K562 (cell line): ENCODE results near the gene E2F2. TPM values are rescaled to one million over a fixed set of nuclear protein-coding genes. Genes with fewer than 3 reads are reported as not detected.
A peak's percentile ranks its signal among the peaks of the same experiment; 100 is the strongest.

Source experiments
- FIP1L1 ChIP-seq: fragments of 200-400 bp; formaldehyde crosslinking; IDR thresholded peaks from 2 replicates; pipeline ENCODE4 v1.6.1; 2018; ENCODE audit warnings: mild to moderate bottlenecking, low read depth, low read length; ENCODE audit not compliant: poor library complexity, severe bottlenecking
- GATA2 ChIP-seq: sonication (generic); formaldehyde crosslinking; IDR thresholded peaks from 2 replicates; pipeline ENCODE4 v1.4.0; 2020; ENCODE audit warnings: mild to moderate bottlenecking, missing genetic modification reagents
- LCOR ChIP-seq: sonication (generic); formaldehyde crosslinking; IDR thresholded peaks from 2 replicates; pipeline ENCODE4 v1.8.0; 2022; ENCODE audit warnings: mild to moderate bottlenecking, missing genetic modification reagents
- MAX ChIP-seq: sonication (generic); formaldehyde crosslinking; IDR thresholded peaks from 2 replicates; pipeline ENCODE4 v1.9.0; 2022; ENCODE audit warnings: mild to moderate bottlenecking, missing genetic modification reagents
- MCM7 ChIP-seq, 2 experiments: fragments of 450-650 bp; IDR thresholded peaks; 2 replicates each; pipeline ENCODE4 v1.6.1; 2016 to 2018
- NR2C1 ChIP-seq, 2 experiments: fragments of 450-650 bp; IDR thresholded peaks; 2 replicates each; pipeline ENCODE4 v1.6.1; 2017; ENCODE audit warnings: mild to moderate bottlenecking in 2 of 2, antibody characterized with exemption in 1 of 2, inconsistent platforms in 1 of 2, missing compliant biosample characterization in 1 of 2, missing genetic modification characterization in 1 of 2
- PBX2 ChIP-seq, 2 experiments: IDR thresholded peaks in 1 of 2; conservative IDR thresholded peaks in 1 of 2; 2 replicates each; pipeline ENCODE4 v1.6.1; 2016; ENCODE audit warnings: low read depth in 2 of 2, mild to moderate bottlenecking in 1 of 2, missing compliant biosample characterization in 1 of 2, missing genetic modification characterization in 1 of 2, moderate library complexity in 1 of 2
- PHF20 ChIP-seq: fragments of 450-650 bp; IDR thresholded peaks from 2 replicates; pipeline ENCODE4 v1.6.1; 2018; ENCODE audit not compliant: partially characterized antibody
- TBP ChIP-seq: optimal IDR thresholded peaks from 2 replicates; pipeline ENCODE3; 2011; ENCODE audit warnings: low read depth, low read length, improper control_type of control experiment
- TRIM24 ChIP-seq, 2 experiments: fragments of 450-650 bp; IDR thresholded peaks; 2 replicates each; pipeline ENCODE4 v1.6.1; 2016
- ZBTB40 ChIP-seq, 2 experiments: fragments of 450-650 bp in 1 of 2; sonication (generic) in 1 of 2; formaldehyde crosslinking in 1 of 2; IDR thresholded peaks; 2 replicates each; pipeline versions ENCODE4 v1.7.1 to v1.9.0; 2016 to 2022; ENCODE audit warnings: inconsistent platforms in 1 of 2, mild to moderate bottlenecking in 1 of 2, missing genetic modification reagents in 1 of 2
- ZFP1 ChIP-seq: fragments of 450-650 bp; formaldehyde crosslinking; IDR thresholded peaks from 2 replicates; pipeline ENCODE4 v1.4.0; 2020; ENCODE audit warnings: mild to moderate bottlenecking, mixed read lengths
- ZFP36 ChIP-seq: fragments of 150-350 bp; IDR thresholded peaks from 2 replicates; pipeline ENCODE4 v1.6.1; 2018; ENCODE audit warnings: low read length, low read depth; ENCODE audit not compliant: partially characterized antibody
- ZNF561 ChIP-seq: fragments of 450-650 bp; formaldehyde crosslinking; conservative IDR thresholded peaks from 2 replicates; pipeline ENCODE4 v1.4.0; 2020; ENCODE audit warnings: mild to moderate bottlenecking, moderate library complexity
- ZNF77 ChIP-seq: fragments of 250-450 bp; sonication (Bioruptor Pico); IDR thresholded peaks from 2 replicates; pipeline ENCODE4 v1.5.0; 2020
- polyA plus RNA-seq, 8 experiments: library from polyadenylated mRNA; depleted of rRNA in 4 of 8; stranded (reverse) in 5 of 8; unstranded in 3 of 8; fragments of >200 nt; fragmentation: Nextera tagmentation in 2 of 8; fragmentation: Illumina TruSeq in 1 of 8; extraction: Ambion mirVana in 2 of 8; extraction: Trizol in 1 of 8; gene quantifications; 2 replicates each; pipeline versions ENCODE4 v1.2.1 to v1.2.3, GENCODE V29; 2011 to 2014; ENCODE audit warnings: inconsistent platforms in 1 of 8, missing spikeins in 1 of 8
- total RNA-seq, 7 experiments: library from RNA; depleted of rRNA in 6 of 7; stranded (reverse); fragments of >200 nt in 6 of 7; fragmentation: Illumina TruSeq in 2 of 7; extraction: Trizol in 2 of 7; gene quantifications; 2 replicates each; pipeline versions ENCODE4 v1.2.1 to v1.2.3, GENCODE V29; 2011 to 2021; ENCODE audit warnings: low replicate concordance in 1 of 7

E2F2 gene
- total and polyA plus RNA-seq, 9 of the 15 experiments (the other 6 are each of a cell fraction or from before 2014, with no cell fraction given) = 3.1 to 25.3 (median 11.4) TPM

- TF ChIP-seq ZNF77 (no peak), ZBTB40 (IDR thresholded peaks at IDR 0.05) (0 out of 2 replicates have a peak, but pooled peaks have one; percentile 61), ZBTB40 (CRISPR knock-in tag; IDR thresholded peaks at IDR 0.05) (no peak), MAX (CRISPR knock-in tag) (peak; percentile 83), MCM7 (IDR thresholded peaks at IDR 0.05) (no peak), PHF20 (peak; percentile 55), ZNF561 (CRISPR knock-in tag) (no peak), PBX2 (CRISPR knock-in tag; IDR thresholded peaks at IDR 0.05; ENCODE audit: low read depth) (no peak), PBX2 (tag; conservative IDR thresholded peaks at IDR 0.05; ENCODE audit: low read depth) (no peak), GATA2 (no peak), LCOR (CRISPR knock-in tag) (peak; percentile 70; the same call in 1 of the 2 replicates), TBP (peak; percentile 9), NR2C1 (IDR thresholded peaks at IDR 0.05) (no peak), NR2C1 (tag; IDR thresholded peaks at IDR 0.05) (0 out of 2 replicates have a peak, but pooled peaks have one; percentile 22), TRIM24 (IDR thresholded peaks at IDR 0.05) (peak in 1 of 2 experiments; percentile 42; a peak in 1 of 4 replicates), ZFP36 (peak; percentile 80), FIP1L1 (no peak), ZFP1 (CRISPR knock-in tag) (no peak)
Measured at GRCh38 chr1:23484253-23485001, 46.6 kb downstream of the E2F2 start (continued).
